Neural progenitor cell (in vitro differentiated cells): ENCODE data around the gene TMPRSS4.

Experiments
- EZH2 ChIP-seq: fragments of 200-600 bp; sonication (generic); IDR thresholded peaks from 2 replicates; pipeline ENCODE4 v1.6.1; 2017; ENCODE audit warnings: antibody characterized with exemption, mild to moderate bottlenecking, moderate library complexity
- EZH2phosphoT487 ChIP-seq: fragments of 200-600 bp; sonication (generic); IDR thresholded peaks from 2 replicates; pipeline ENCODE4 v1.6.1; 2017; ENCODE audit warnings: antibody characterized with exemption
- TF ChIP-seq, protein P1 (sequence below): fragments of 200-600 bp; sonication (generic); IDR thresholded peaks from 2 replicates; pipeline ENCODE4 v1.5.1; 2017; ENCODE audit warnings: antibody characterized with exemption, mild to moderate bottlenecking

DNA sequence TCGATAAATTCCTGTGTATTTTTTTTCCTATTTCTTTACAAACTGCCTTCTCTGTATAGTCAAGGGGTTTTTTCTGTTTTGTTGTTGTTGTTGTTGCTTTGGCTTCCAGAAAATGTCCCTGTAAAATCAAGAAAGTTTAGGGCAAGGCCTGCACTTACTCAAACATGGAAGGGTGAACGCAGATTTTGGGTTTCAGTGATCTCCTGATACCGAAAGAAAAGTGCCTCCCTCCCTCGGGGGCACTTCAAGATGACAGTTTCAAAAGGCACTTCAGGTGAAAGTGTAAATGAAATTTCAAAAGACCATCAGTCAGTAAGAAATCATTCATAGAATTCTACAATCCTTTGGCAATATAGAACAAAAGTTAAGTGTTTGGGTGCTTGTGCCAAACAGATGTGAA, 43.4 kb upstream of the TMPRSS4 start:
- TF ChIP-seq, protein P1, sequence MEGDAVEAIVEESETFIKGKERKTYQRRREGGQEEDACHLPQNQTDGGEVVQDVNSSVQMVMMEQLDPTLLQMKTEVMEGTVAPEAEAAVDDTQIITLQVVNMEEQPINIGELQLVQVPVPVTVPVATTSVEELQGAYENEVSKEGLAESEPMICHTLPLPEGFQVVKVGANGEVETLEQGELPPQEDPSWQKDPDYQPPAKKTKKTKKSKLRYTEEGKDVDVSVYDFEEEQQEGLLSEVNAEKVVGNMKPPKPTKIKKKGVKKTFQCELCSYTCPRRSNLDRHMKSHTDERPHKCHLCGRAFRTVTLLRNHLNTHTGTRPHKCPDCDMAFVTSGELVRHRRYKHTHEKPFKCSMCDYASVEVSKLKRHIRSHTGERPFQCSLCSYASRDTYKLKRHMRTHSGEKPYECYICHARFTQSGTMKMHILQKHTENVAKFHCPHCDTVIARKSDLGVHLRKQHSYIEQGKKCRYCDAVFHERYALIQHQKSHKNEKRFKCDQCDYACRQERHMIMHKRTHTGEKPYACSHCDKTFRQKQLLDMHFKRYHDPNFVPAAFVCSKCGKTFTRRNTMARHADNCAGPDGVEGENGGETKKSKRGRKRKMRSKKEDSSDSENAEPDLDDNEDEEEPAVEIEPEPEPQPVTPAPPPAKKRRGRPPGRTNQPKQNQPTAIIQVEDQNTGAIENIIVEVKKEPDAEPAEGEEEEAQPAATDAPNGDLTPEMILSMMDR = no peak
- TF ChIP-seq EZH2 = no peak
- no peak for TF ChIP-seq EZH2phosphoT487
